GM21576 (cell line): ENCODE measurements around the gene ASPSCR1.

ENCODE experiments used
- ATAC-seq: cut with Tn5 transposase; IDR thresholded peaks from one replicate; pipeline ENCODE4 v1.9.1; 2021; ENCODE audit warnings: mild to moderate bottlenecking, moderate library complexity; ENCODE audit not compliant: unreplicated experiment

The ASPSCR1 gene

GRCh38 chr17:82010575-82011525, 33.4 kb downstream of the ASPSCR1 start:
- ATAC-seq = no peak

- no peak for ATAC-seq
Measured at GRCh38 chr17:82011617-82012187, 34.3 kb downstream of the ASPSCR1 start.

- no peak for ATAC-seq
Measured at GRCh38 chr17:82012261-82012639, 34.8 kb downstream of the ASPSCR1 start.

DNA sequence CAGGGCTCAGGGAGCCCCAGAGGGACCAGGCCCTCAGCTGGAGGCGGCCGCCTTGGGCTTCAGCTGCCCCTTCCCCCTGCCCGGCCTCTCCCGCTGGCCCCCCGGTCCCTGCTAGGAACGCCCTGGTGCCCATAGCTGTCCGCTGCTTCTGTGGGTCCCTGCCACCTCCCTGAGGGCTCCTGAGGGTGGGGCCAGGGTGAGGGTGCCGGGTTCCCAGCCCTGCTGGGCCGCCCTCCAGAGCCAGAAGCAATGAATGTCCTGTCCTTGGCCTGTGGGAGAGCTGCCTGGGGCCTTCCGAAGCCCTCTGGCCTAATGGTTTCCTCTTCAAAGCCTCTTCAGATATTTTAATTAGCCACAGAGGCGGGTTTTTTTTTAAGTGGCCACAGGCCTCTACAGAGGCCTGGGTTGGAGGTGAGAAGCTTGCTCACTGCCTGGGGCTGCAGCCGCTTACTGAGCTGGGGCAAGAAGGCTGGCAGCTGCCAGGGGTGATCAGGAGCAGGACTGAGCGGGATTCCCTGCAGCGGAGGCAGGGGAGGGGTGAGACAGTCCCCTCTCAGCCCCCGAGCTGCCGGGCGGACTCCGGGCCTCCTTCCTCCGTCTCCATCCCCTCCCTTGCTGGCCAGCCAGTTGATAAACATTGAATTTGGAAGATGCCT, 35.3 kb downstream of the ASPSCR1 start:
- ATAC-seq = no peak

DNA sequence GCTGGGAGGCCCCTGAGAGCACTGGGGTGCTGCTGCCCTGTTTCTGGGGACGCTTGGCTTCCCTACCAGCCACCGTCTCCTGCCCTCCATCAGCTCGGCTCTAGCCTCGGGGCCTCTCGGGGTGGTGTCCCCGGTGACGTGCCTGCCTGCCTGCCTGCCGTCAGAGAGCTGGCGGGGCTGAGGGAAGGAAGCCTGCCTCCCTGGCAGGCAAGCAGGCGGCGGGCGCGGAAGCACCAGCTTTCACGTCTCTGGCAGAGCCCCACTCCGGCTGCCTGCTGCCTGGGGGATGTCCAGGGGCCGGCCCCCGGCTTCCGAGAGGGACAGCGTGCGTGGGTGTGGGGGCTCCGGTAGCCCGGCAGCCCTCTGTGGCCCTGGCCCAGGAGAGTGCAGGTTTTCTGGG, 35.9 kb downstream of the ASPSCR1 start:
- ATAC-seq = no peak

GRCh38 chr17:82013772-82014321, 36.4 kb downstream of the ASPSCR1 start:
- ATAC-seq = no peak

- no peak for ATAC-seq
Measured at GRCh38 chr17:82014432-82014831, 37.0 kb downstream of the ASPSCR1 start.

DNA sequence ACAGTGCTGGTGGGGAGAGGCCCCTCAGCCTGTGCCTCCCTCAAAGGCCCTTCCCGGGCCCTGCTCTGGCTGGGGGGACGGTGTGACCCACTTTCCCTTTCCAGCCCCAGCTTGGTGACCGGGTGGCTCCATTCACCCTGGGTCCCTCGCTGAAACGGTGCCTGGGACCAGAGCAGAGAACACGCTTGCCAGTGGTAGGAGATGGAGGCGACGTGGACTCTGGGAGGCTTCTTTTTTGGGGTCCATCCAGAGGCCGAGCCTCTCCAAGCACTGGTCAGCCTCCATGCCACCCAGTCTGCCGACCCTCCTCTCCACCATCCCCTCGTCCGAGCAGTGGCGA, 37.5 kb downstream of the ASPSCR1 start:
- ATAC-seq = no peak

DNA sequence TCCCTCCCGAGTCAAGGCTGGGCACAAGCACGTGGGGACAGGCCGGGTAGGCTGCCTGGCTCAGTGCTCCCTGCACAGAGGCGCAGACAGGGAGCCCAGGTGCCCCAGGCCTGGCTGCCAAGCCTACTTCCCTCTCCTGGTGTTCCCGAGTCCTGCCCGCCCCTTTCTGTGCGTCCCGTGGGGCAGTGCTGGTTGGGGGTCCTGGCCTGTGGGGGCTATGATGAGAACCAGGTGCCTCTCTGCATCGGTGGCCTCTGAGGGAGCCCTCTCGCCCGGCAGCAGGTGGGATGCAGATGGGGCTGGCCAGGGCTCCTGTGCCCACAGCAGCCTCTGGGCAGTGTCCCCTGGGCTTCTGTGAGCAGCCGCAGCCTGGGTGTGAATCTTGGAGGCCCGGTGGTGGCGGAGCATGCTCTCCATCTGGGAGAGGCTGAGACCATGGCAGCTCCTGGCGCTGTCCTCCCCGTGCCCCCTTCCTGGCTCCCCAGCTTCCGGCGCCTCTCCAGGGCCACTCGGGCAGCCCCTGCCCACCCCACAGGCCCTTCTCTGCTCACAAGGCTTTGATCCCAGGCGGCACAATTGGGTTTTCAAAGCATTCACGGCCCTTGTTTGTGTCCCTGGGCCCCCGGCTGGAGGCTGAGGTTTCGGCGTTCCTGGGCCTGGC, 38.0 kb downstream of the ASPSCR1 start:
- ATAC-seq = no peak

DNA sequence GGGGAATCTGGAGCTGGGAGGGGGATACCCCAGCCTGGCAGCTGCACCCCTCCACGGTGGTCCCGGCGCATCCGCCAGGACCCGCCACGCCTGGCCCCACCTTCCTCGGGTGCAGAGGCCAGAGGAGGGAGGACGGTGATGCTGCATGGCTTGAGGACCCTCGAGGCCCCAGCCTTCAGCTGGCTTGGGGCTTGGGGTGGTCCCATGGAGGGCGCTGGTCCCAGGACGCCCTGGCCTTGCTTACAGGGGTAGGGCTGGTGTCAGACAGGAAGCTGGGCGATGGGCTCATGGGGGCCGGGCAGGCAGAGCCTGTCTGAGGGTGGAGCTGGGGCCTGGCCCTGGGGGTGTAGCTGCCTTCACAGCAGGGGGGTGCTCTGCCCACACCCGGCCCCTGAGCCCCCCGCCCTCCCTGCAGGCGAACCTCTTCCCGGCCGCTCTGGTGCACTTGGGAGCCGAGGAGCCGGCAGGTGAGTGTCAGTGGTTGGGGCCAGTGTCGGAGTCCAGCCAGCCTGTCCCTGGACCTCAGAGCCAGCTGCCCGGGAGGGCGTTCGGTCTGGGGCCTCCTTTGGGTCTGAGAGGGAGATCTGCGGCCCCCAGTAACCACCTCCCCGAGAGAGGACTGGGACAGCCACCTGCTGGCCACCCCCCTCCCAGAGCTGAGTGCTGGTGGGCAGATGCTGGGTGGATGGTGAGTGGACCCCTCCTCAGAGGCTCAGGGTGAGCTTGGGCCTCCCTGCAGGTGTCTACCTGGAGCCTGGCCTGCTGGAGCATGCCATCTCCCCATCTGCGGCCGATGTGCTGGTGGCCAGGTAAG, 38.8 kb downstream of the ASPSCR1 start:
- no peak for ATAC-seq

- ATAC-seq = no peak
Measured at GRCh38 chr17:82016875-82017459, 39.5 kb downstream of the ASPSCR1 start.

DNA sequence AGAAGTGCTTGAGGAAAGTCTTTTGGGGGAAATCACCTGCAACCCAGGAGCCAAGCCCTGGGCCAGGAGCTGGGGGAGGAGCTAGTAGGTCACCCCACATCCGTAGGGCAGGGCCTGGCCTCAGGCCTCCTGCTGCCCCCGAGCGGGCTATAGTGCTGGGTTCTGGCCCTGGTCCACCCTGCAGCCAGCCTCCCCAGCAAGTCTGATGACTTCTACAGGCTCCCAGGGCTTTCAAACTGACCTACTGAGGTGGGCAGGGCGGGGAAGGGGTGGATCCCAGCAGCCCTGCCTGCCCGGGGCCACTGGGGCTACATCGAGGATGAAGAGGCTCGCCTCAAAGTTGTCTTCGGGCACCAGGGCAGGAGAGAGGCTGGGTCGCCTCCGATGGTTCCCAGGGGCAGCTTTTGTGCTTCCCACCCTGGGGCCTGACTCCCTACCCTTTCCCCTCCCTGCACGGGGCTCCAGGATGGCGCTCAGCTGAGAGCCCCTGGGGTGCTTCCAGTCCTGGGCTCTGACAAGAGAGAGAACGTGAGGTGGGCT, 40.3 kb downstream of the ASPSCR1 start:
- ATAC-seq = no peak

DNA sequence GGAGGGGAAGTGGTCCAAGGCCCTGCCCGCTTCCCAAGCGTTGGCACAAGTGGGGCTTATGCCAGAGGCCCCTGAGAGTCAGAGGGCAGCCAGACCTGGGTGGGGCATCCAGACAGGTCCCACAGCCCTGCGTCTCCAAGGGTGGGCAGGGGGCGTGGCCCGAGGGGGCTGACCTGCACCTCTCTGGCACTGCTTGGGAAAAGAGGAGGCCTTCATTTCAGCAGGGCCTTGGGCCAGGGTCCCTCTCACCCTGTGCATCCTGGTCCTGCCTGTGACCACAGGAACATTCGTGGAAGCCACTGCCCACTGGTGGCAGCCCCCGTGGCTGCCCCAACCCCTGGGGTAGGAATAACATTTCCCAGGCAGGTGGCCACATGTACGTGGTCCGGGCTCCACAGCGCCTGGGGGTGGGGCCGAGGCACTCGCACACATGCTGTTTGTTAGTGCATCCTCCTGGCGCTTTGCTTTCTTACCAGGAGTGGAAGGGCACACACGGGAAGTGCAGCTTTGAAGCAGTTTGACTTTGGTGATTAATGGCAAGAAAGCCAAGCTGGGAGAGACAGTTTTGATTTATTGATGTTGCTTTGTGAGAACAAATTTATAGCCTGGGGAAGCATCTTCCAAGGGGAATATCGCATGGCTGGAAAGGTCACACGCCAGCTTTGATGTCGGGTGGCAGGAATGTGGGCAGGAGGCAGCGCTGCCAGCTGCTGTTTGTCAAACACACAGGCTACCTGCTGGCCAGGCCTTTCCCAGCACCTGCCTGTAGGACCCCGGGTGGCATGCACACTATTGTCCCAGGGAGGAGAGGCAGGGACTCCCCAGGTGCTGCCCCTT, 40.9 kb downstream of the ASPSCR1 start:
- ATAC-seq = no peak

GRCh38 chr17:82018989-82019689, 41.7 kb downstream of the ASPSCR1 start:
- ATAC-seq = no peak

DNA sequence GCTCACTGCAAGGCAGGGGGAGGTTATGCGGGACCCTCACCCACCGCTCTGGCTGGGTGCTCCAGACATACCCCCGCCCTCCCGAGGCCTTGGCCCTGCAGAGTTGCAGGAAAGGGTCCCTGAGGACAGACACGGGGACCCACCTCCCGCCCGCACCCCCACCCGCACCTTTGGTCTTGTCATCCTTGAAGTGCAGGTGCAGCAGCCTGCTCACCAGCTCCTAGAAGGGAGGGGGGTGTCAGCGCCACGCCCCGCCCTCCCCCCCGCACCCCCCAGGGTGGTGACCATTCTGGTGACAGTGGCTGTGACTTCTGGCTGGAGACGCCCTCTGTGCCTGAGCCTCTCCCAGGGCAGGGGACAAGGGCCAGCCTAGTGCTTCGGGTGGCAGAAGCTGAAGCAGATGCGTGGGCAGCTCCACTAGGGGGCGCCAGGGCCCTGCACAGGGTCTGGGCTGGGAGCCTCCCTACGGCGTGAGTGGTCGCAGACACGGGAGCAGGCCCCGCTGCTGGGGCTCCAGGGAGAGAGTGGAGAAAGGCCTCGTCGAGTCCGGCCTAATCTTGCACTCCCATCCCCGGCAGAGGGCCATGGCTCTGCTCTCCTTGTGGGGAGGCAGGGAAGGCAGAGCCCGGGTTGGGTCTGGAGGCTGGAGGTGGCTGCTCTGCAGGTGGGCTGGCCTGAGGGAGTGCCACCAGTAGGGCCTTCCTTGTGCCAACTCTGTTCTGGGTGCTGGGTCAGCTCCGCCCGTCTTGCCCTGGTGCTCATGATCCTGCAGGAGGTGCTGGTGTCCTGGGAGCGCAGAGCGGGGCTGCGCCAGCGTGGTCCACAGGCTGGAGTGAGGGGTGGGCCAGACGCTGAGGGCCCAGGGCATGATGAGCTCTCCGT, 42.5 kb downstream of the ASPSCR1 start:
- no peak for ATAC-seq

DNA sequence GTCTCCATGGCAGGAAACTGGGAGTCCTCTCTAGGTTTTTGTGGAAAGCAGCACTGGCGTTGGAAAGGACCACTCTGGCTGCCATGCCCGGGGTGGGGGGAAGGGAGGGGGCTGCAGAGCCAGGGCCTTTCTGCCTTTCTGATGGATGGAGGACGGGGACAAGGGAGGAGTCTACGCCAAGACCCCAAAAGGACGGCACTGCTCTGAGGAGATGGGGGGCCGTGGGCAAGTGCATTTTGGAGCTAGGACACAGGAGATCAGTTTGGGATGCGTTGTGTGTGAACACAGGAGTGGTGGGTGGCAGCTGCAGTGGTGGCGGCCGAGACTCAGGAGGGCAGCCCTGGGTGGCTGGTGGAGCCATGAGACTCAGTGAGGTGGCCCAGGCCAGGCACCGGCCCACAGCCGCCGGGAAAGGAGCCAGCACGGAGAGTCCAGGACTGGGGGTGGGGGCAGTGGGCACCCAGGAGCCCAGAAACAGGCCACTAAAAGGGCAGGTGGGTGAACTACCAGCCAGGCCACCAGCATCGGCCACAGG, 43.2 kb downstream of the ASPSCR1 start:
- no peak for ATAC-seq
